HG02759 (cell line): Measurements from ENCODE around the gene RNF208.
A peak's percentile ranks its signal among the peaks of the same experiment; 100 is the strongest.

Experiments
- ATAC-seq: cut with Tn5 transposase; IDR thresholded peaks from one replicate; pipeline ENCODE4 v1.9.1; 2021; ENCODE audit warnings: mild to moderate bottlenecking, moderate library complexity; ENCODE audit not compliant: unreplicated experiment

RNF208 gene

GRCh38 chr9:137193771-137194170 lies 28.3 kb downstream of the RNF208 start:
- no peak for ATAC-seq

GRCh38 chr9:137192859-137193258 lies 29.2 kb downstream of the RNF208 start:
- no peak for ATAC-seq

GRCh38 chr9:137192448-137192780 lies 29.6 kb downstream of the RNF208 start:
- ATAC-seq: no peak

- no peak for ATAC-seq
Measured at GRCh38 chr9:137191691-137192447, 30.2 kb downstream of the RNF208 start.

DNA sequence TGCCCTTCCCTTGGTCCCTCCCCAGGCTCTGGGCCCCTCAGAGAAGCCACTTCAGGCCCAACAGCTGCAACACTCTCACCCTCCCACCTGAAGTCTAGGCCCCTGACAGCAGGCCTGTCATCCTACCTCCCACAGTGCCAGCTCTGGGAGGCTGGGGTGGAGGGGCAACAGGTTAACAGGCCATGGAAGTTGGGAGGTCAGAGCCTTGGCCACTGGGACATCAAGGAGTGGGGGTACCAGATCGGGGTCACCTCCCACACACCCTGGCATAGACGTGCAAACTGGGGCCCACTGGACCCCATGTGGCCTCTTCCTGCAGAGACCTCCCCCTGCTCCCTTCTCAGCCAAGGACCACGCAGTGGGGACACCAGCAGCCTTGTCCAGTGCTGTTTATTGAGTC lies 30.8 kb downstream of the RNF208 start:
- ATAC-seq: no peak

DNA sequence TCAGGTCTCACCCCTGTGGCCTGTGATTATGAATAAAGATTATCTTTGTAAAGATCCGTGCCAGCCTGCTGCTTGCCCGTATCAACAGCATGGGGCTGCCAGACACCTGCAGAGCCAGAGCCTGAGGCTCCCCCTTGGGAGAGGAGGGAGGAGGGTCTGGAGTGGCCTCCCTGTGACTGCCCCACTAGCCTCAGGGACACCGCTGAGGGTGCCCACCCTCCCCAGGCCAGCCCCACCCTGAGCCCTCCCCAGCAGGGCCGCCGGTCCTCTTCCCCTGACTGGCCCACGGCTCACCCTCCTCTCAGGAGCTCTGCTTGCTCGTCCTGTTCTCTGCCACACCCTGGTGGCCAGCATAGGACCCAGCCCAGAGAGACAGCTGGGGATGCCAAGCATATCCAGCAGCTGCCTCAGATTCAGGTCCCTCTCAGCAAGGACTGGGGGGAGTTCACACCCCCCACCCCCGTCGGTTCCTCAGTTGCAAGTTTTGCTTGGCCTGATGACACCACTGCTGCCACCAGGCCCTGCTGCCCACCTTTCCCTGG lies 31.7 kb downstream of the RNF208 start:
- no peak for ATAC-seq

DNA sequence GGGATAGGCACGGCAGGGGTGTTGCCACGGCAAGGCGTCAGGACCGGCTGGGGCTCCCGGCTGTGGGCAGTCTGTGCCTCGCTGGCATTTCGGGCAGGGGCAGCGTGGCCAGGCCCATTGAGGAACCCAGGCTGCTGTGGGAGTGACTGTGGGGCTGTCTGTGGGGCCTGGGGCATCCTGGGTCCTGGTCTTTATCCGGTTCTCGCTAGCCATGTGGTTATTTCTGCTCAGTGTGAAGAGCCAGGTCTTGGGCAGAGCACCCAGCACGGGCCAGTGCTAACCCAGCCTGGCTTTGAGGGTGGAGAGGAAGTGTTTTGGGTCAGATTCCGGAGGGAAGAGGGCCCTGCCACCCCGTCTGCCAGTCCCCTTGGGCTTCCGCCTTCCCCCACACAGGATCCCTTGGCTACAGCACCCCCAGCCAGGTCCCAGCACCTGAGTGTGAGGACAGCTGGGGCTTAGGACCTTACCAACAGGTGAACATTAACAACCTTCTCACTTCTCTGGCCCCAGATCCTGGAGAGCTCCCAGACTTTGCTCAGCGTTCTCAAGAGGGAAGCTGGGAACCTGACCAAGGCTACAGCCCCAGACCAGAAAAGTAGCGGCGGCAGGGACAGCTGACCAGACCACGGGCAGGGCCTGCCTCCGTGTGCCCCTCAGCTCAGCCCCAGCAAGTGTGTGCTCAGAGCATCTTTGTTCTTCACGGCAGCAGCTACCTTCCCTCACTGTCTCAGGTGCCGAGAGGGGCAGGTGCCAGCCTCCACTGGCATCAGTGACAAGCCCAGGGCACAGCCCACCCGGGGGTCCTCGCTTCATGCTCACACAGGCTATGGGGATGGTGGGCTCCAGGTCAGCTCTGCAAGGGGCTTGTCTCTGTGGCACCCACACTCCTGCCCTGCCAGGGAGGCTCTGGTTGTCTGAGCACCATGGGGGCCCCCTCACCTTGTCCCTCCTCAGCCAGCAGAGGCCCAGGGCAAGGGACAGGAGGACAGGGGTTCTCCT lies 32.4 kb downstream of the RNF208 start:
- no peak for ATAC-seq

- peak; percentile 88 for ATAC-seq
Measured at GRCh38 chr9:137188490-137189296, 33.3 kb downstream of the RNF208 start, which contains the start of the genes ANAPC2 and SSNA1. Gene ANAPC2 (minus strand): TSS chr9:137188560. CDS start chr9:137188532, 28 bp downstream. Gene SSNA1 (plus strand): TSS chr9:137188676. CDS start chr9:137188727, 51 bp downstream.

- ATAC-seq: no peak
Measured at GRCh38 chr9:137188086-137188489, 34.0 kb downstream of the RNF208 start.

DNA sequence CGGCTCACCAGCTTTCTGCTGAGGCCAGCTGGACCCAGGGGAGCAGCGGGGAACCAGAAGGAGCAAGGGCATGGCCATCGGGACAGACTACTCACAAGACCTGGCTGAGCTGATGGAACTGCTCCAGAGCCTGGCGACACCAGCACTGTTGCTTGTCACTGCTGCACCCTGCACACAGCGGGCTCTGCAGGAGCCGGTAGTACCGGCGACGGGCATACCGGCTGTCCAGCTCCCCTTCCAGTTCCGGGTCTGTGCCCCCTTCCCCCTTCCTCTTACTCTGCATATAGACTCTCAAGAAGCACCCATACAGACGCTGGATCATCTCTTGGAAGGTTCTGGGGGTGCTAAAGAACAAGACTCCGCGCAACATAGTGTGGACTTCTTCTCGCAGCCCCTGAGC lies 34.7 kb downstream of the RNF208 start:
- no peak for ATAC-seq

GRCh38 chr9:137186385-137186784 lies 35.7 kb downstream of the RNF208 start:
- no peak for ATAC-seq

- ATAC-seq: no peak
Measured at GRCh38 chr9:137185921-137186320, 36.1 kb downstream of the RNF208 start.

GRCh38 chr9:137184881-137185660 lies 37.0 kb downstream of the RNF208 start:
- ATAC-seq: no peak

DNA sequence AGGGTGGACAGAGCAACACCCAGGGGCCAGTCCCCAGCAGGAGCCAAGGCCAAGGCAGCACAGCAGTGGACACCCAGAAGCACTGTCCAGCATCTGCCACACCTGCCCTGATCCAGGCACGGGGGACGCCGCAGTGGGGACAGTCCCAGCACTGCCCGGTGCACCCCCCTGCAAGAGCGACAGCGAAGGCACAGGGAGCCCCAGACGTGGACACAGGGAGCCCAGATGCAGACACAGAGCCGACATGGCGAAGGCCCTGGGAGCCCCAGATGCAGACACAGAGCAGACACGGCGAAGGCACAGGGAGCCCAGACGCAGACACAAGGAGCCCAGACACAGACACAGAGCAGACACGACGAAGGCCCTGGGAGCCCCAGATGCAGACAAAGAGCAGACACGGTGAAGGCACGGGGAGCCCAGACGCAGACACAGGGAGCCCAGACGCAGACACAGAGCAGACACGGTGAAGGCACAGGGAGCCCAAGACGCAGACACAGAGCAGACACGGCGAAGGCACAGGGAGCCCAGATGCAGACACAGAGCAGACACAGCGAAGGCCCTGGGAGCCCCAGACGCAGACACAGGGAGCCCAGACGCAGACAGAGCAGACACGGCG lies 38.0 kb downstream of the RNF208 start:
- no peak for ATAC-seq

GRCh38 chr9:137182836-137183235 lies 39.2 kb downstream of the RNF208 start:
- no peak for ATAC-seq

GRCh38 chr9:137181680-137182079 lies 40.4 kb downstream of the RNF208 start:
- no peak for ATAC-seq

DNA sequence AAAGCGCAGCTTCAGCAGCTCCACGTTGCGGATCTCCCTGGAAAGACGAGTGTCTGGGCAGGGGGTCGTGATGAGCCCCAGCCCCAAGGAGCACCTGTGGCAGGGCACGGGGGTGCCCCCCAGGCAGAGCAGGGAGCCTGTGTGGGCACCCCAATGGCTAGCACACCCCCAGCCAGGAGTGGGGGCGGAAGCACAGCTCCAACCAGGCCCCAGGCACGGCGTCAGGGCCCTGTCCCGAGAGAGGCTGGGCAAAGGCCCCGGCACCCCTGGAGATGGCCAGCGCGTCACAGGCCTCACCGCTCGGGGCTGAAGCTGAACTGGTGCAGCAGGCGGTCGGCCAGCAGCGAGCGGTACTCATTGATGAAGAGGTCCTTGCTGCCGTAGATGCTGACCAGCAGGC lies 41.5 kb downstream of the RNF208 start:
- ATAC-seq: no peak

DNA sequence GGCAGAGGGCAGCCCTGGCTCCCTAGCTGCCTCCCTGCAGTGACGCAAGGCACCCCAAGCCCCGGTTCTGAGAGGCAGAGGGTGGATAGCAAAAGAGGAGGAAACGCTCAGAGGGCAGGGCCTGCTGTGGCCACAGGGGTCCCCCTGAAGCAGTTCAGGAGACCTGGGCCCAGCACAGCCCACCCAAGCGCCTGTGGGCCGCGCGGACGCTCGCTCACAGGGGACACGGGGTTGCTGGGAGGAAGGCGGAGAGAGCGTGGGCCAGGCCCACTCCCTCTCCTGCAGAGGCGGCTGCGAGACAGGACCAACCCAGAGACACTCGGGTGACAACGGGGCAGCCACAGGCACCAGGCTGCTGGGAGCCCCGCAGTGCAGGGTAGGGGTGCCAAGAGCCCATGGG lies 42.3 kb downstream of the RNF208 start:
- no peak for ATAC-seq

DNA sequence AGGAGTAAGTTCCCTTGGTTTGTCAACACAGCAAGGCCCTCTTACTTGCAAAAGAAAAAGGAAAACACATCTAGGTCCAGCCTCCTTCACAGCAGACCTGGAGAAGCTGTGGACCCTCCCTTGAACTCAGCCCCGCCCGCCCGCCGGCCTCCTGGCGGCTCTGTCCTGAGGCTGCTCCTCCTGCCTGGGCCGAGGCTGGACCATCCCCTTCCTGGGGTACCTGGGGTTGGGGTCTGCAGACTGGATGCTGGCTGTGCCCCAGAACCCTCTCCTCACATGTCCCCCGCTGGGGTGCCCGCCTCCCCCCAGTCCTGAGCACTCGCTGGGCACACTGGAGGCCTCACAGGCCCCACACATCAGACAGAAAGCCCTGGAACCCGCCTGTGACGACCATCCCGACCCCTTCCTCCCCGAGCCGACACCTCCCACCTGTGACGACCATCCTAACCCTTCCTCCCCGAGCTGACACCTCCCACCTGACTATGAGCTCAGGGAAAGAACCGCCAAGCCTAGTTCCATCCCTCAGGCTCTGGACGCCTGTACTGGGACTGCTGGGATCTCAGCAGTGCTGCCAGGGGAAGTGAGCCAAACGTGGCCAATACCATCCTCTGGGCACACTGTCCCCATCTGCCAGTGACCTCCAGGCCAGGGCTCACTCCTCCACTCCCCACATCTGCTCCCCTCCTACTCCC lies 43.0 kb downstream of the RNF208 start:
- ATAC-seq: no peak
